ENCODE data around the gene TOP2B. TPM values are rescaled to one million over a fixed set of nuclear protein-coding genes. Genes with fewer than 3 reads are reported as not detected.
A peak's percentile ranks its signal among the peaks of the same experiment; 100 is the strongest.

The TOP2B gene
- total and polyA plus RNA-seq, 9 of the 15 experiments (the other 6 are each of a cell fraction or from before 2014, with no cell fraction given): 45.3 to 186 (median 134) TPM

- FAIRE-seq: no peak
- TF ChIP-seq TRIM24 (IDR thresholded peaks at IDR 0.05) (peak in 1 of 2 experiments; percentile 25; a peak in 1 of 4 replicates), RBM34 (IDR thresholded peaks at IDR 0.05; ENCODE audit: borderline replicate concordance, insufficient read depth, low read length) (no peak), BCLAF1 (IDR thresholded peaks at IDR 0.05; ENCODE audit: borderline replicate concordance in 1 of 2, control insufficient read depth in 1 of 2, low read depth in 2 of 2, low read length in 1 of 2) (no peak), FOXA1 (IDR thresholded peaks at IDR 0.05; ENCODE audit: borderline replicate concordance) (no peak), RHOXF2B (CRISPR knock-in tag; conservative IDR thresholded peaks at IDR 0.05) (no peak), ZNF444 (CRISPR knock-in tag; IDR thresholded peaks at IDR 0.05) (no peak), PTRF (tag; IDR thresholded peaks at IDR 0.05) (no peak), GABPB1 (CRISPR knock-in tag; IDR thresholded peaks at IDR 0.05) (no peak), PBX2 (CRISPR knock-in tag; IDR thresholded peaks at IDR 0.05; ENCODE audit: low read depth) (no peak), PBX2 (tag; conservative IDR thresholded peaks at IDR 0.05; ENCODE audit: low read depth) (no peak), U2AF1 (optimal IDR thresholded peaks at IDR 0.05; ENCODE audit: low read depth, low read length) (no peak), ZBTB34 (CRISPR knock-in tag; IDR thresholded peaks at IDR 0.05) (no peak), ELF2 (CRISPR knock-in tag; IDR thresholded peaks at IDR 0.05) (no peak)
These were observed 15.5 kb downstream of the TOP2B start for GRCh38 chr3:25648925-25649830.

More at GRCh38 chr3:25648925-25649830, 15.5 kb downstream of the TOP2B start:
- no peaks in the 10 kb centered on the region for H3K4me1 ChIP-seq (replicated peaks in 1 of 2; ENCODE audit: control insufficient read depth in 2 of 2, insufficient read depth in 2 of 2, low read length in 2 of 2)
- in situ Hi-C loops (cut with MboI): loop anchor here (10.0 kb wide), 1 partner anchor 206 kb away; no protein-coding TSS in a partner anchor
- no peak for DNase-seq (ENCODE audit: extremely low read depth in 1 of 4, low spot score in 3 of 4)
- no peak for ATAC-seq
- H3K79me2 ChIP-seq (ENCODE audit: control insufficient read depth, insufficient read depth, low read length): peaks cover 90% of the 10 kb centered on the region
- WGBS (ENCODE audit: insufficient coverage, low coverage, missing lambda C conversion rate): 13% methylated on average over 1 of the region's 1 CpG
- ChIA-PET POLR2A (interaction anchor here (0.6 to 2.2 kb wide), 2 partner anchors 11 to 137 kb away, joined by 3 to 11 read pairs; no protein-coding TSS in a partner anchor), CTCF (ENCODE audit: low intra/inter-chr PET ratio) (interaction anchor here (1.4 to 2.8 kb wide), 4 partner anchors 208 to 1063 kb away, joined by 3 to 12 read pairs (median 7); no protein-coding TSS in a partner anchor)
- intact Hi-C loops (cut with micrococcal nuclease): loop anchor here (1.0 to 2.0 kb wide), 4 partner anchors 140 to 1064 kb away; no protein-coding TSS in a partner anchor
- no TSS peak for BruUV-seq (replicated peaks)
- H3K9me3 ChIP-seq (replicated peaks; ENCODE audit: control insufficient read depth, insufficient read depth, low read depth, low read length): no peaks in the 10 kb centered on the region
- no peak overlapping the region for H3K4me2 ChIP-seq (ENCODE audit: insufficient read depth, low read length)
- H2AFZ ChIP-seq (ENCODE audit: low read depth, low read length): no peak overlapping the region
- H3K9me1 ChIP-seq (ENCODE audit: control insufficient read depth, insufficient read depth, low read length): no peaks in the 10 kb centered on the region
- no peak overlapping the region for H3K4me3 ChIP-seq
- no peak overlapping the region for H3K9ac ChIP-seq (ENCODE audit: insufficient read depth in 1 of 2, low read depth in 2 of 2, low read length in 2 of 2)
- peaks cover 11% of the 10 kb centered on the region for H4K20me1 ChIP-seq (replicated peaks; ENCODE audit: control insufficient read depth, insufficient read depth, low read length)
- peaks cover 6% of the 10 kb centered on the region; the same call in 2 of the 3 replicates for H3K36me3 ChIP-seq (ENCODE audit: control insufficient read depth, insufficient read depth, low read length)
- H3K27me3 ChIP-seq (ENCODE audit: control insufficient read depth in 2 of 2, insufficient read depth in 2 of 2, low read length in 2 of 2): no peaks in the 10 kb centered on the region
- H3K27ac ChIP-seq (ENCODE audit: extremely low read depth, low read depth, low read length): no peak overlapping the region
